Neutrophil (primary cell): ENCODE results near the gene DNLZ.
"Not testable (repeated sequence)": the region's sequence is repeated elsewhere in the genome, so short reads cannot be mapped to it uniquely, and the experiment has no call there.

ENCODE experiments used
- H3K27ac ChIP-seq: fragments of 200-600 bp; sonication (generic); 2 replicates; pipeline ENCODE4 v1.5.1; 2016; ENCODE audit warnings: mild to moderate bottlenecking, moderate library complexity
- H3K27me3 ChIP-seq: fragments of 200-600 bp; sonication (generic); 2 replicates; pipeline ENCODE4 v1.6.0; 2016; ENCODE audit warnings: mild to moderate bottlenecking
- H3K36me3 ChIP-seq: fragments of 200-600 bp; sonication (generic); 2 replicates; pipeline ENCODE4 v1.5.1; 2017
- H3K4me1 ChIP-seq, 2 experiments: fragments of 200-600 bp in 1 of 2; sonication (generic) in 1 of 2; 1 replicate in 1 of 2; 2 replicates in 1 of 2; pipeline versions ENCODE4 v1.5.1 to v1.6.1; 2013 to 2016; ENCODE audit warnings: low read depth in 1 of 2, low read length in 1 of 2, mild to moderate bottlenecking in 1 of 2, moderate library complexity in 1 of 2; ENCODE audit not compliant: control insufficient read depth in 1 of 2, insufficient read depth in 1 of 2
- H3K4me3 ChIP-seq, 2 experiments: fragments of 200-600 bp in 1 of 2; sonication (generic) in 1 of 2; 1 replicate in 1 of 2; 2 replicates in 1 of 2; pipeline ENCODE4 v1.5.1; 2013 to 2016; ENCODE audit warnings: low read depth in 1 of 2, low read length in 1 of 2, mild to moderate bottlenecking in 1 of 2, moderate library complexity in 1 of 2
- H3K9me3 ChIP-seq: fragments of 200-600 bp; sonication (generic); 2 replicates; pipeline ENCODE4 v1.5.1; 2016
- CTCF ChIP-seq: fragments of 200-600 bp; sonication (generic); IDR thresholded peaks from 2 replicates; pipeline ENCODE4 v1.5.1; 2016; ENCODE audit warnings: antibody characterized with exemption

The DNLZ gene

GRCh38 chr9:136353757-136354488 is 9.6 kb downstream of the DNLZ start:
- Histone ChIP-seq H3K4me3 (no peak overlapping the region), H3K36me3 (no peaks in the 10 kb centered on the region), H3K4me1 (no peaks in the 10 kb centered on the region), H3K27me3 (no peaks in the 10 kb centered on the region), H3K9me3 (no peaks in the 10 kb centered on the region), H3K27ac (no peak overlapping the region)
- no peak for TF ChIP-seq CTCF

GRCh38 chr9:136353088-136353487 is 10.5 kb downstream of the DNLZ start:
- H3K36me3 ChIP-seq = no peaks in the 10 kb centered on the region
- no peak overlapping the region for H3K27ac ChIP-seq
- no peaks in the 10 kb centered on the region for H3K4me1 ChIP-seq
- TF ChIP-seq CTCF = no peak
- H3K4me3 ChIP-seq = no peak overlapping the region
- no peaks in the 10 kb centered on the region for H3K9me3 ChIP-seq
- H3K27me3 ChIP-seq = no peaks in the 10 kb centered on the region

- H3K27me3 ChIP-seq = no peaks in the 10 kb centered on the region
- no peak overlapping the region for H3K4me3 ChIP-seq
- no peak overlapping the region for H3K27ac ChIP-seq
- no peaks in the 10 kb centered on the region for H3K36me3 ChIP-seq
- no peaks in the 10 kb centered on the region for H3K4me1 ChIP-seq
- TF ChIP-seq CTCF = no peak
- H3K9me3 ChIP-seq = no peaks in the 10 kb centered on the region
Observed at GRCh38 chr9:136352682-136353081, 10.9 kb downstream of the DNLZ start.

- H3K27me3 ChIP-seq, H3K4me1 ChIP-seq, H3K4me3 ChIP-seq, H3K36me3 ChIP-seq, H3K9me3 ChIP-seq, H3K27ac ChIP-seq: not testable (repeated sequence)
Observed at GRCh38 chr9:136351868-136352267, 11.7 kb downstream of the DNLZ start.

GRCh38 chr9:136351252-136351800 is 12.2 kb downstream of the DNLZ start:
- H3K36me3 ChIP-seq = no peaks in the 10 kb centered on the region
- TF ChIP-seq CTCF = no peak
- H3K4me1 ChIP-seq = no peaks in the 10 kb centered on the region
- H3K4me3 ChIP-seq = no peak overlapping the region
- H3K27me3 ChIP-seq = no peaks in the 10 kb centered on the region
- no peaks in the 10 kb centered on the region for H3K9me3 ChIP-seq
- no peak overlapping the region for H3K27ac ChIP-seq

DNA sequence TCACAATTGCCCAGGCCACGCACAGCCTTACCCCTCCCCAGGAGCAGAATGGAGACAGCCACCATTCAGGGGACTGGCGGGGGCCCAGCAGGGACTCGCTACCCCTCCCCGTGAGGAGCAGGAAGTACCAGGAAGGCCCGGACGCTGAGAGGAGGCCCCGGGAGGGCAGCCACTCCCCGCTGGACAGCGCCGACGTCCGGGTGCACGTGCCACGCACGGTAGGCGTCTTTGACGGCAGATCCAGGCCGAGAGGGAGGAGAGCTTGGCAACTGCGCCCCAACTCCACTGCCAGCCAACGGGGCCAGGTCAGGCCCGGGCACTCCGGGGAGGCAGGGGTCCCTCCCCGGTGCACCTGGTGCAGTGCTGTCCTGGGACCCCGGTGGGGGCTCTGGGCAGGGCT is 14.0 kb downstream of the DNLZ start:
- Histone ChIP-seq H3K4me3 (no peak overlapping the region), H3K27ac (no peak overlapping the region), H3K27me3 (no peaks in the 10 kb centered on the region), H3K9me3 (no peaks in the 10 kb centered on the region), H3K36me3 (no peaks in the 10 kb centered on the region), H3K4me1 (no peaks in the 10 kb centered on the region)
- TF ChIP-seq CTCF = no peak
